ENCODE data around the gene TMEM132D. TPM values are rescaled to one million over a fixed set of nuclear protein-coding genes. Genes with fewer than 3 reads are reported as not detected.

The TMEM132D gene
- total RNA-seq, 1 experiment from 2014 or later = 0.26 TPM

DNA sequence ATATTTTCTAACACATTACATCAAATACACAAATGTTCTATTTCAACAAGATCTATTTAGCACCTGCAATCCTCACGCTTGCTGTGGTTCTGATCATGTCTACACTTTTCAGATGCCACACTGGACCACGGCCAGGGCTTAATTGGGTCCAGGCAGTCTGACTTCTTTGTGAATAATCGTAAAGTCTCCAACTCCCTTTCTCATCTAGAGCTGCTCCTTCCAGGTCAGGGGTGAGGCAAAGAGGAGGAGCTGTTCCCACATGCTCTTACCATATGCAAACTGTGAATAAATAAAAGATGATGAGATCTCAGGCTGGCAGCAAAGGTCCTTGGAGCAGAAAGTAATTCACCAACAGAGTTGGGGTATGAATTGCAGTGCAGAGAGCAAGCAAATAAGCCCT lies 733.9 kb downstream of the TMEM132D start:
- H3K4me3 ChIP-seq = no peak overlapping the region
- no peak for DNase-seq
- H3K27me3 ChIP-seq = no peaks in the 10 kb centered on the region
- no peaks in the 10 kb centered on the region for H3K9me3 ChIP-seq (replicated peaks)
- H3K4me1 ChIP-seq = no peaks in the 10 kb centered on the region
- H3K27ac ChIP-seq = no peak overlapping the region
- H3K36me3 ChIP-seq = no peaks in the 10 kb centered on the region

DNA sequence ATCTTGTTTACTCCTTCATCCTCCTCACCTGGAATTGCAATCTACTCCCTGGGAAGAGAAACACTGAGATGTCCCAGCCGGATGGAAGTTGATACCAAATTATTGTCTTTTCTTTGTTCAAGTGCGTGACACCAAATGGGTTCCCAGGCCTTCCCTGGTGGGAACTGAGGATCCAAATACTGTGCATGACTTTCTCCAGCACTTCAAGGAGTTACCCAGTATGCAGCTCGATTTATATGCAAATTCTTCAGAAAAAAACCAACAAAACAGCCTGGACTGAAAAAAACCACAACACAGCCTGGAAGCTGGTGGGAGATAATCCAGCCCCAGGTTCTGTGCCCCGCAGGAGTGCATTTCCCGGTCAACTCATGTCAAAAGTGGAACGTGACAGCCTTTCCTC lies 740.0 kb downstream of the TMEM132D start:
- Histone ChIP-seq H3K27me3 (no peaks in the 10 kb centered on the region), H3K4me3 (no peak overlapping the region), H3K36me3 (no peaks in the 10 kb centered on the region), H3K4me1 (no peaks in the 10 kb centered on the region), H3K9me3 (replicated peaks) (no peaks in the 10 kb centered on the region), H3K27ac (no peak overlapping the region)
- no peak for DNase-seq

DNA sequence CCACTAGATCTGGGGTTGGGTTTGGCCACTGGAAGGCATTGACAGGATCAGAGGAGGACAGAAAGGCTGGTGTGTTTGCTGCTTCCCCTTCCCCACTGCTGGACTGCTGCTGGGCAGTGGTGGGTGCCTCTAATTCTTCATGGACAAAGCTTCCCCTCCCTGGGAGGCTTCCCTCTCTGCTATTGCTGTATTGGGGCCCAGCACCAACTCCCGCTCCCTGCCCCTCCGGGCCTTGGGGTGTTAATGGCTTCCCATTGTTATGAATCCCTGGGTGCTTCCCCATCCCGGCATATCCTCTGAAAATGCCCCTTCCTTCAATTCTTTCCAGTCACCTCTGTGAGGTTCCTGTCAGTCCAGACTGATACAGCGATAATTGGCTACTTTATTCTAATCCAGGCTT lies 740.4 kb downstream of the TMEM132D start:
- DNase-seq = no peak
- H3K9me3 ChIP-seq (replicated peaks) = no peaks in the 10 kb centered on the region
- H3K4me1 ChIP-seq = no peaks in the 10 kb centered on the region

DNA sequence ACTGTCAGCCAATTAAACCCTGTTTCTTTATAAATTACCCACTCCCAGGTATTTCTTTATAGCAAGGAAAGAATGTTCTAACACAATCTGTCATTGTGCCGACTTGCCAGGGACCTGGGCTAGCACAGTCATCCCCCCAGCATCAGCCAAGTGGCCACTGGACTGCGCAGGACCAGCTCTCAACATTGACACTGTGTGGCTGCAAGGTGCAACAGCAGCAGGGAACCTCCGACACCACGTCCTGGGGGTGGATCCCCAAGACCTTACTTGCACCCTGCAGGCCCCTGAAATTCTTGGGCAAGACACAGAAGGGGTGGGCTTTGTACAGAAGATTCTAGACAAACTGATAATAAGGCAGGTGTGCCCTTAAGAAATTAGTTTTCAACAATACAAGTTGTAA lies 741.0 kb downstream of the TMEM132D start:
- DNase-seq = peak in 1 of 2 experiments; percentile 6
- Histone ChIP-seq H3K27me3 (no peaks in the 10 kb centered on the region), H3K4me3 (no peak overlapping the region), H3K4me1 (no peaks in the 10 kb centered on the region), H3K27ac (no peak overlapping the region), H3K9me3 (replicated peaks) (no peaks in the 10 kb centered on the region), H3K36me3 (no peaks in the 10 kb centered on the region)

More for the DNA sequence above, 740.4 kb downstream of the TMEM132D start:
- Histone ChIP-seq H3K27me3 (no peaks in the 10 kb centered on the region), H3K27ac (no peak overlapping the region), H3K36me3 (no peaks in the 10 kb centered on the region), H3K4me3 (no peak overlapping the region)

DNA sequence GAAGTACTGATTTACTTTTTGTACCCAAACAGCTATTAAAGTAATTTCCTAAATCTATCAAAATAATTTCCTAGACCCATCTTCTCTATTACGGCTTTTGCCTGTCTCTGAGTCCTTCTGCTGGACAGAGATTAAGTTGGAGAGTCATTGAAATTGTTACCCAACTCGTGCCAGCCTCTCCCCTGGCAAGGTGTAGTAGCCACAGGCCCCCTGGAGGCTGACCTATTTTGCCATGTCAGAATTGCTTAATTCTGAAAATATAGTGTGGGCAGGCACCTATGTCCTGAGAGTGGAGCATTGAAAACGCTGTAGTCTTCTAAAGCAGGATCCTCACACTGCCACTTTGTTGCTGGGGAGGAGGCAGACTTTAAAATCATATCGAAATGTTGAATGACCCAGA lies 742.3 kb downstream of the TMEM132D start:
- no peak overlapping the region for H3K27ac ChIP-seq
- no peaks in the 10 kb centered on the region for H3K36me3 ChIP-seq
- H3K27me3 ChIP-seq = no peaks in the 10 kb centered on the region
- H3K4me3 ChIP-seq = no peak overlapping the region
- no peaks in the 10 kb centered on the region for H3K4me1 ChIP-seq
- H3K9me3 ChIP-seq (replicated peaks) = no peaks in the 10 kb centered on the region
- DNase-seq = no peak

DNA sequence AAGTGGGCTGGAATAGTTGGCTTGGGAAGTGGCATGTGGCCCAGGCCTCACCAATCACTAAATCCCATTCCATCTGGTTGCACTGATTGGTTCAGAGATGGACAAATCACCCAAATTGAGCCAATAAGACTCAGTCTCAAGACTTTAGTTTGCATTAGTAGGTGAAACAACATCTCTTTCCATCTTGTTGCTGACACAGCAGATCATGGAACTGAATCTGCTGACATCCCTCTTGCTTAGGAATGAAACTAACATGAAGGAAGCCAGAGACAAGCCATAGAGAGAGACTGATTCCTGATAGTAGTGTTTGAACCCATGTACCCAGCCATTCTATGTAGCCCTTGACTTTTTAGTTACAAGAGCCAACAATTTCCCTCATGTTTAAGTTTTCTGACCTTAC lies 743.5 kb downstream of the TMEM132D start:
- H3K4me3 ChIP-seq = no peak overlapping the region
- H3K36me3 ChIP-seq = no peaks in the 10 kb centered on the region
- no peak overlapping the region for H3K27ac ChIP-seq
- no peaks in the 10 kb centered on the region for H3K4me1 ChIP-seq
- DNase-seq = no peak
- H3K27me3 ChIP-seq = no peaks in the 10 kb centered on the region
- H3K9me3 ChIP-seq (replicated peaks) = no peaks in the 10 kb centered on the region

DNA sequence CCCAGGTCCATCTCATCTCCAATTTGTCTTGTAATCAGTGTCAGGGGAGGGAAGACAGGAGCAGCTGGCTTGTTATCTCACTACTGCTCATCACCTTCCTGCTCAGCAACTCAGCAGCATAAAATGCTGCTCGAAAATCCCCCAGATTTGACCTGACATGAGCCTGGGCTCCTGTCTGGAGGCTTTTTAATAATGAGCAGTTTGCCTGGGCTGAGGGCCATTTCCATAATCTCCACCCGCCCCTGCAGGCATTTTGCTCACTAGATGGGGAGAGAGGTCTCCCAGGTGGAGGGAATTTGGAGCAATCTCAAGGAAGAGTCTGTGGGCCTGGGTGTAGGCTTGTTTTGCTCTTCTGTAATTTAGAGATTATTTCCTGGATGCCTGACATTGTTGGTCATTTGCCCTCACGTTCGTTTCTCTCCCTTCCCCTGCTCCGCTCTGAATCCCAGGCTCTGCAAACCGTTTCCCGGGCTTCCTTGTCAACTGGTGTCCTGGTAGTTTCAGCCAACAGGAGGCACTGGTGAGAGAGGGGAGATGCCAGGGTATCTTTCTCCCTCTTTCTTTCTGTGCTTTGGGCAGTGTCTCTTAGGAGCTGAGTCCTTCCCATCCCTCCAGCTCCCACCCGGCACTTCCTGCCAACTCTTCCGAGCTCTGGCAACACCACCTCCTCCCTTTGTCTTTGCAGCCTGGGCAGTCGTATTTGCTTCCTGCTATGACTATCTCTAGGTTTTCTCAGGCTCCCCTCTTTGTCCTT lies 751.3 kb downstream of the TMEM132D start:
- DNase-seq = peak in 1 of 2 experiments; percentile 4
- H3K9me3 ChIP-seq (replicated peaks) = no peaks in the 10 kb centered on the region

DNA sequence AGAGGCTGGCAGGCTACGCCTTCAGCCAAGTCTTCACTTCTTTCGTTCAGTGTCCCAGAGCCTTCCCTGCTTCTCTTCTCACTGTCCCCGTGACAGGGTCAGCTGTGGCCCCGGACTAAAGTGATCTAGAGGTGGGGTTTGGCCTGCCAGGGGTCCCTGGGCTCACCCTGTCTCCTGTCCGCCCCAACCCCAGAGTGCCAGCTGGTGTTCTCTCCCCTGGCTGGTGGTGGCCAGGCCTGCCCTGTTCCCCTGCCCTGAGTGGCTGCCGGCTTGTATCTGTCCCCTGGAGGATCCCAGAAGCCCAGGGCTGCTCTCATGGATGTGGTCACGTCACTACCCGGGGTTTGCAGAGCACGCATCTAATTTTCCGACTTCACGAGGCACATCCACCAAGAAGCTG lies 753.1 kb downstream of the TMEM132D start:
- no peaks in the 10 kb centered on the region for H3K36me3 ChIP-seq
- no peak overlapping the region for H3K4me3 ChIP-seq
- H3K27ac ChIP-seq = no peak overlapping the region
- no peaks in the 10 kb centered on the region for H3K4me1 ChIP-seq
- no peaks in the 10 kb centered on the region for H3K9me3 ChIP-seq (replicated peaks)
- DNase-seq = no peak
- no peaks in the 10 kb centered on the region for H3K27me3 ChIP-seq

More for the DNA sequence above, 751.3 kb downstream of the TMEM132D start:
- no peaks in the 10 kb centered on the region for H3K4me1 ChIP-seq
- no peaks in the 10 kb centered on the region for H3K36me3 ChIP-seq
- H3K27me3 ChIP-seq = no peaks in the 10 kb centered on the region
- H3K27ac ChIP-seq = no peak overlapping the region
- H3K4me3 ChIP-seq = no peak overlapping the region

DNA sequence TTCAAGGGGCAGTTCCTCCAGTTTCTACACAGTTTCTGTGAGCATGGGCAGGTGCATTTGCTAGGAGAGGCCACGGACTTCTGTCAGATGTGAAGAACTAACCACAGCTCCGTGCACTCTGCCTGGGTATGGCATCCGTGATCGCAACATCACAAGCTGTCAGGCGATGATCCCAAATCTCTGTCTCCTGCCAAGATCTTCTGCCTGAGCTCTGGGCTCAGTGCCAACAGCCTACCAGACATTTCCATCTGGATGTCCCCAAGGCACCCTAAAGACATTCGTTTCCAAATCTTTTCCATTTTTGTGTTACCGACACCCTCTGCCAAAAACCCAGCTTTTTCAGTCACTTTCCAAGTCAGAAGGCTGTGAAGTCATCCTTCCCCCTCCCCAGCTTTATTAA lies 758.4 kb downstream of the TMEM132D start:
- DNase-seq = no peak
- Histone ChIP-seq H3K4me1 (no peaks in the 10 kb centered on the region), H3K36me3 (no peaks in the 10 kb centered on the region), H3K9me3 (replicated peaks) (no peaks in the 10 kb centered on the region), H3K27ac (no peak overlapping the region), H3K4me3 (no peak overlapping the region), H3K27me3 (no peaks in the 10 kb centered on the region)

DNA sequence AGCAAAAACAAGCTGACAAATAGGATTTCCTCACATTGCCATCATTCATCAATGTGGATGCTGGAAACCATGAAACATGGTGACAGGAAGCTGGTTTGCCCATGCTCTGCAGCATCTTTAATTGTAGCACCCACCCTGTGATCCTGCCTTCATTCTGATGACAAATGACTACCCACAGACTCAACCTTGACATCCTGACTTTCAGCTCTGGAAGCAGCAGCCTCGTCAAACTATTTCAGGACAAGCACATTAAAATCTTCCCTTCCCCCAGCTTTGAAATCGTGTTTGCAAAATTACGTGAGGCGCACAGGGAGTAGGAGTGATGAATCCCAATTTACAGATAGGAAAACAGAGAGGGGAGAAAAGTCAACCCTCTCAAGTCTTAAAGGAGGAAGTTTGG lies 765.0 kb downstream of the TMEM132D start:
- no peaks in the 10 kb centered on the region for H3K36me3 ChIP-seq
- H3K27me3 ChIP-seq = no peaks in the 10 kb centered on the region
- no peaks in the 10 kb centered on the region for H3K9me3 ChIP-seq (replicated peaks)
- no peak overlapping the region for H3K27ac ChIP-seq
- H3K4me3 ChIP-seq = no peak overlapping the region
- no peak for DNase-seq
- no peaks in the 10 kb centered on the region for H3K4me1 ChIP-seq

DNA sequence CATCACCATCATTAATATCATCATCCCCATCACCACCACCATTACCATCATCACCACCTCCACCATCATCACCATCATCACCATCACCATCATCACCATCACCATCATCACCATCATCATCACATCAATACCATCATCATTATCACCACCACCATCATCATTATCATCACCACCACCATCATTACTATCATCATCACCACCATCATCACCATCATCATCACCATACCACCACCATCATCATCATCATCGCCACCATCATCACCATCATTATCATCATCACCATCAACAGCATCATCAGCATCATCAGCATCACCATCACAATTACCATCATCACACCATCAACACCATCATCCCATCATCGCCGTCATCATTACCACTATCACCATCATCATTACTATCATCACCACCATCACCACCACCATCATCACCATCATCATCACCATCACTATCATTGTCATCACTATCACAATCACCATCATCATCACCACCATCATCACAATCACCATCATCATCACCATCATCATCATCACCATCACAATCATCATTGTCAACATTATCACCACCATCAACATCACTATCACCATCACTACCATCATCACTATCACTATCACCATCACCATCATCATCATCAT lies 767.0 kb downstream of the TMEM132D start:
- no peak for DNase-seq
- Histone ChIP-seq H3K9me3 (replicated peaks) (no peaks in the 10 kb centered on the region), H3K4me1 (no peaks in the 10 kb centered on the region), H3K4me3 (no peak overlapping the region), H3K27ac (no peak overlapping the region), H3K27me3 (no peaks in the 10 kb centered on the region), H3K36me3 (no peaks in the 10 kb centered on the region)

DNA sequence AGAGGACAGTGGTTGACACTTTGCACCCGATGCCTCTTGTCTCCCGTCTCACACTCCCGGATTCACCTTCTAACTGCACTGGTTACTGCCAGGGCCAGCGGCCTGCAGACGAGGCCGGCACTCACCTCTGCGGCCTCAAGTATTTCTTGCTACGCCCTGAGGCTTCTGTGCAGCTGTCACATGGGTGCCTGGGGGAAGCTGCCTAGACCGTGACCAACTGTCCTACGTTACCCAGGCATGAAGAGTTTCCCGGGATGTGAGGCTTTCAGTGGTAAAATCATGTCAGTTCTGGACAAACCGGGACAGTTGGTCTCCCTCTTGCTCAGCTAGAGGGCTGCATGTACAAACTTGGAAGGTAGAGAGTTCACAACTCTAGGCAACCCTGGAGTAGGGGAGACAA lies 776.1 kb downstream of the TMEM132D start:
- Histone ChIP-seq H3K27ac (peak overlapping the region; percentile 84), H3K9me3 (replicated peaks) (no peaks in the 10 kb centered on the region), H3K4me3 (no peak overlapping the region), H3K4me1 (peaks cover 19% of the 10 kb centered on the region), H3K36me3 (no peaks in the 10 kb centered on the region), H3K27me3 (no peaks in the 10 kb centered on the region)
- DNase-seq = peak; percentile 85 to 92

DNA sequence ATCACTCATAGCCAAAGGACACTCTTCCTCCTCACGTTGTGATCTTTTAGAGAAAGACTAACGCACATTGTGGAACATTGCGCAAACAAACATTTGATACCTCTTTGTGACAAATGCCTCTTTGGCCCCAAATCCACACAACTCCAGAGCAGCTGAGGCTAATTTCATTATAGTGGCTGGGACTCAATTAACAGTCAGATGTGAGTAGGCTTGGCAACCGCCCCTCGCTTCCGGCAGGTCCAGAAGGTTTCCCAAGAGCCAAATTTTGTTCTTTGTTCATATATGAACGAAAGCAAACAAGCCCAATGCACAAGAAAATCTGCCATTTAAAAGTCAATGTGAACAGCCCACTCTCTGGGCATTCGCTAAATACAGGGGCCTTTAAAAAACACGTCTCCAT lies 776.6 kb downstream of the TMEM132D start:
- H3K4me3 ChIP-seq = no peak overlapping the region
- no peak for DNase-seq

DNA sequence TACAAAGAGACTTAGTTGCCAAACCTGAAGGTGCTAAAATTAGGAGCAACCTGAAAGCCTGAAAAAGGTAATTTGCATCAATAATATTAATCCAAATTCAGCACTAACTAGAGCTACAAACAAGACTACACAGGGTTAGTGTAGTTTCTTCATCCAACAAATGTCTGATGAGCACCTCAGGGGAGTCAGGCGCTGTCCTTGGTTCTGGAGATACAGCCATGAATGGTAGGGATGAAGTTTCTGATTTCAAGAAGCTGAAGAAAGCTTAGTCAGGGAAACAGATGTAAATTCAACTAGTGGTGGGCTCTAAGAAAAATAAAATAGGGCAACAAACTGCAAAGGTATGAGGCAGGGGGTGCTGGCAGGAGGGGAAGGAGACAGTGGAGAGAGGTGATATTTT lies 784.3 kb downstream of the TMEM132D start:
- DNase-seq = peak; percentile 7 to 56
- Histone ChIP-seq H3K9me3 (replicated peaks) (no peaks in the 10 kb centered on the region), H3K36me3 (no peaks in the 10 kb centered on the region), H3K27ac (no peak overlapping the region), H3K4me1 (no peaks in the 10 kb centered on the region), H3K4me3 (no peak overlapping the region), H3K27me3 (no peaks in the 10 kb centered on the region)

More for the DNA sequence above, 776.6 kb downstream of the TMEM132D start:
- H3K4me1 ChIP-seq = peaks cover 19% of the 10 kb centered on the region
- peak overlapping the region; percentile 84 for H3K27ac ChIP-seq
- no peaks in the 10 kb centered on the region for H3K36me3 ChIP-seq
- no peaks in the 10 kb centered on the region for H3K27me3 ChIP-seq
- no peaks in the 10 kb centered on the region for H3K9me3 ChIP-seq (replicated peaks)

DNA sequence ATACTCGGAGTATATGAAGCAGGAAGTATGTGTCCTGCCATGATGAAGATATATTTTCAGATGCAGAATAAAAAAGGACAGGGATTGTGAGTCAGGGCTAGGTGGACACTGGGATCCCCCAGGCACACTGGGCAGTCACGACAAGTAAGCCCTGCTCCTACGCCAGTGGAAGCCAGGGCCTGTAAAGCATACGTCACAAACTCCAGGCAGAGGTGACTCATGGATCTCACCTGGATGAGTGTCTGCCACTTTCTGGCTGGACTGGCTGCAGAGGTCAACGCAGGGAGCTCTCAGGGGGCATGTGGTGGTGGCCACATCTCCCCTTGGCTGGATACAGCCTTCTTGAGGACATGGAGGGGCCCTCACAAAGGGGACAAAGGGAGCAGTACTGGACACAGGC lies 788.3 kb downstream of the TMEM132D start:
- no peaks in the 10 kb centered on the region for H3K9me3 ChIP-seq (replicated peaks)
- no peaks in the 10 kb centered on the region for H3K4me1 ChIP-seq
- DNase-seq = no peak
- H3K36me3 ChIP-seq = no peaks in the 10 kb centered on the region
- H3K27ac ChIP-seq = no peak overlapping the region
- no peak overlapping the region for H3K4me3 ChIP-seq
- no peaks in the 10 kb centered on the region for H3K27me3 ChIP-seq

DNA sequence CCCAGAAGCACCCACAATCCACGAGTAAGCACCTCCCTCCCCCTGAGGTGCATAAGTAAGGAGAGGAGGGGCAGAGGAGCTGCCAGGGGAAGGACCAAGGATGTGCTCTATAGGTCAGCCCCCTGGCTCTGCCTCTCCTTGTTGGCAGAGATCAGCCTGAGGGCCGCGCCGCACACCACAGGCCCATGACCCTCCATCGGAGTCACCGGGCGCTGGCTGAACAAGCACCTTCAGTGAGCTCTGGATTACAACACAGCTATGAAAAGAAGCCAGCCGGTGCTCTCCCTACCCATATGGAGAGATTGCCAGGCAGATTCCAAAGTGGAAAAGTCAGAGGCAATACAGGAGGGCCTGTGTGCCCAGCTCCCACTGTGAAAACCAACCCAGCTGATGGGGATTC lies 793.2 kb downstream of the TMEM132D start:
- H3K4me1 ChIP-seq = no peaks in the 10 kb centered on the region
- no peak overlapping the region for H3K27ac ChIP-seq
- no peaks in the 10 kb centered on the region for H3K36me3 ChIP-seq
- no peaks in the 10 kb centered on the region for H3K9me3 ChIP-seq (replicated peaks)
- no peak overlapping the region for H3K4me3 ChIP-seq
- H3K27me3 ChIP-seq = no peaks in the 10 kb centered on the region
- DNase-seq = no peak

Measured in SJCRH30 (cell line).